Amniotic stem cell (primary cell): ENCODE results near the gene PXMP4.

Experiments
- DNase-seq: peaks from one replicate; lab custom pipeline; 2025; lab: John Stamatoyannopoulos, UW

The PXMP4 gene

DNA sequence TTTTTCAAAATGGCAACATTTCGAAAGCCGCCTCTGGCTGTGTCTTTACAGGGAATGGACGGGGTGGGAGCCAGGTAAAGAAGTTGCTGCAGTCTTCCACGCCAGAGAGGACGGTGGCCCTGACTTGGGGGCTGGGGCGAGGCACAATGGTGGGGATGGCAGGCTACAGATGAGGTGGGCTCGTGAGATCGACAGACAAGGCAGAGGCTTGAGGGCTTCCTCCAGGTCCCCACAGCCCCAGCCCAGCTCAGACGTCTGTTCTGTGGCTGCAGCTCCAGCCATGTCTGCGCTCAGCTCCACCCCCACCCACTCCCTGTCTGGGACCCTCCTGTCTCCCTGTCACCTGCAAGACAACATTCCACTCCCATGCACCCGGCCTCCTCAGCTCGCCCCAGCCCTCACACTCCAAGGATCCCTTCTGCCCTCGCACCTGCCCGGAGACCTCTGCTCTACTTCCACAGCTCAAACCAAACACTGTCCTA, 65.4 kb downstream of the PXMP4 start:
- DNase-seq = no peak

GRCh38 chr20:33653900-33654596, 66.1 kb downstream of the PXMP4 start:
- DNase-seq = no peak

DNA sequence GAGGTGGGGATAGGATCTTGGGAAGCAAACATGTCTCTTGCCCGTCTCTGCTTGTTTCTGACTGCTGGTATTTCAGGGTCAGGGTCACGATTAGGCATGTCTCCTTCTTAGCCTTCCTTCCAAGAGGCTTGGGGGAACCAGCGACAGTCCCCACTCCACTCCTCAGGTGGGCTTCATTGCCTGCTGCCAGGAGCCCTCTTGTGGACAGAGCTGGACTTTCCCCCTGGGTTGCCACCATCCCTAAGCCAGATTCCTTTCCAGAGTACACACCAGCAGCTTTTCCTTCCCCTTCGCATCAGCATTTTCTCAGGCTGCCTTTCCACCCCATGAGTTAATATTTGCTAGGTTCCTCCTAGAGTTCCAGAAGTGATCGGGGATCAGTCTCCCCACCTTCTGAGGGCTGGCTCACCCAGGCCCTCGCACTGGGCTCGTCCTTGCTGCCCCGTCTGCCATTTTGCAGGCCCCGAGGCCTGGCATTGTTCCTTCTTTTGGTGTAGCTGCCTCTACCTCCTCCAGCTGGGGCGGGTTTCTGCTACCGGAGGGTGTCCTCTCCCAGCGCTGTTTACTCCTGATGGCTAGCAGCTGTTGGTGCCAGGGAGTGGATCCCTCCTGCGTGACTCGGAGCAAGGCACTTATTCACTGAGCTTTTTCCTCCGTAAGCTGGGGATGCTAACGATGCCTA, 66.8 kb downstream of the PXMP4 start:
- peak; percentile 33 for DNase-seq
